Measurements from ENCODE around the gene ARHGAP26.
A peak's percentile ranks its signal among the peaks of the same experiment; 100 is the strongest.

ARHGAP26 gene

GRCh38 chr5:142816531-142817430, 46.6 kb downstream of the ARHGAP26 start:
- DNase-seq, result no peak

DNA sequence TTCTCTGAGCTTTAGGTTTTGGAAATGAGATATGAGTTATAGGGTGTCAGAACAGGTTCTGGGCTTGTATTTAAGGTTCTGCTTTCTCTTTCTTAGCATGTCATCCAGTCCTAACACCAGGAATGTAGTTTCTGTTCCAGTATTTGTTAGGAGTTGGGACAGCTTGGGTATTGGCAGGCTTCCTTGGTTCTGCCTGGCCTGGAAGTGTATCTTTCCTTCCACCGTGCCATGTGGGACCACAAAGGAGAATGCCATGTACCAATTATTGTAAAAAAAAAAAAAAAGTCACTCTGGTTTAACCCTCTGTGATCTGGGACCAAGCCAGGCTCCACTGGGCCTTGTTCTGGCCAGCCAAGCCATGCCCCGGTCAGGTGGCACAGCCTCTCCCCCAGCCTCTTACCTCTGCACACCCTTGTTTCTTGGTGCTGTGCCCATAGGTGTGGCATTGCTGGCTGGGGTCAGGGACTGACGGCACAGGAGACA, 47.8 kb downstream of the ARHGAP26 start:
- no peak for DNase-seq

GRCh38 chr5:142819292-142819691, 49.1 kb downstream of the ARHGAP26 start:
- no peak for DNase-seq

- DNase-seq, result no peak
Observed at GRCh38 chr5:142819825-142820224, 49.6 kb downstream of the ARHGAP26 start.

DNA sequence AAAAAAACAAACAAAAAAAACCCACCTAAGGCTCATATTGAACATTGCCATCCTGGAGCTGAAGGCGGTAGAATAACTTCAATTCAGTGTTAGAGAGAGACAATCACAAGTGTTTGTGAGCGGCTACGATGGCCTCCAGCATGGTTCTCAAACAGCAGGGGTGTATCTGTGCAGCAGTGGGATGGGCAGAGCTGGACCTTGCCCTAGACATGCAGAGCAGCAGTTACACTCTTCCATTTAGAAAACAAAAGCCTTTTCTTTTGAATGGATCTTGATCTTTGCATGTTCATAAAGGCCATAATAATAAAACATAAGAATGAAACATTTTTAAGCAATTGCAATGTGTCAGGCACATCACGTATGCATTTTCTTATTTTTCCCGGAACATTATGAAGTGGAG, 50.3 kb downstream of the ARHGAP26 start:
- DNase-seq, result no peak

DNA sequence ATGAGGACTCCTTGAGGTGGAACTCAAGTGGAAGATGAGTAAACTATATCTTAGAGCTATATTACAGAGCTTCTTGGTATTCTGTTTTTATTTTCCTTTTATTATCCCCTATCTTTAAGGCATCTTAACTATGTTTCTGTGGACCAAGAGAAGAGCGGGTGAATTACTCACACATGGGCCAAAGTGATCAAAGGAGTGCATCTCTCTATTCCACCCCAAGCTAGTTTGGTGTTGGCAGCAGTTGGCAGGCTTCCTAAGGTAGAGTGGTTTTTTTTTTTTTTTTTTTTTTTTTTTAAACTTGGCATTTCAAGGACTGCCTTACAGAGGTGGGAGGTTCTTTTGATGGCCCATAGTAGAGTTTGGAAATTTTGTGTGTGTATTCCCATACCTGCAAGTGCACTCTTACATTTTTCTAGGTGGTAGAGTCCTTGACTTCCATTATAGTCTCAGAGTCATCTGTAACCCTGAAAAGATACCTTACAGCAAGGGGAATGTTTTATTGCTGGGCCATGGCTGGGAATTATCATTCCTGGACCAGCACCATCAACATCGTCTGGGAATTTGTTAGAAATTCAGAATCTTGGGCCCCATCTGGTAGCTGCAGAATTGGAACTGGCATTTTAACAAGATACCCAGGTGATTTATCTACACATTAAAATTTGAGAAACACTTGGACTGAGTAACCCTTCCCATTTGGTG, 51.0 kb downstream of the ARHGAP26 start:
- DNase-seq, result no peak

GRCh38 chr5:142821733-142822487, 51.7 kb downstream of the ARHGAP26 start:
- DNase-seq, result peak; percentile 17

GRCh38 chr5:142823126-142823525, 52.9 kb downstream of the ARHGAP26 start:
- DNase-seq, result no peak

DNA sequence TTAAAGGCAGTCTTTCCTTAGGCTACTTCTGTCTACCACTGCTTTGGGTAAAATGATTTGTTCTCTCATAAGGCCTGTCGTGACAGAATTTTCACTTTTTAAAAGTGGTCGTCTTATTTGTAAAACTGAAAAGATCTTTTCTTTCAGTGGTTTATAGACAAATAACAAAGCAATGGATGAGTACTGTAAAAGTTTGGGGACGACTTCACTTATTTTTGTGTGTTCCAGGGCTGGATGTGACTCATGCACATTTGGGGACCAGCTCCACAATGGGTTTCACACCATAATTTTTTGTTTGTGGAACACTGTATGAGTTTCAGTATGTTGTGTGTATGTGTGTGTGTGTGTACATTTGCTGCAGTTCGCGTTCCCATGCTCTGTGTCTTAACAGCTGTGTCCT, 53.6 kb downstream of the ARHGAP26 start:
- DNase-seq, result no peak

GRCh38 chr5:142824391-142824790, 54.2 kb downstream of the ARHGAP26 start:
- DNase-seq, result no peak

DNA sequence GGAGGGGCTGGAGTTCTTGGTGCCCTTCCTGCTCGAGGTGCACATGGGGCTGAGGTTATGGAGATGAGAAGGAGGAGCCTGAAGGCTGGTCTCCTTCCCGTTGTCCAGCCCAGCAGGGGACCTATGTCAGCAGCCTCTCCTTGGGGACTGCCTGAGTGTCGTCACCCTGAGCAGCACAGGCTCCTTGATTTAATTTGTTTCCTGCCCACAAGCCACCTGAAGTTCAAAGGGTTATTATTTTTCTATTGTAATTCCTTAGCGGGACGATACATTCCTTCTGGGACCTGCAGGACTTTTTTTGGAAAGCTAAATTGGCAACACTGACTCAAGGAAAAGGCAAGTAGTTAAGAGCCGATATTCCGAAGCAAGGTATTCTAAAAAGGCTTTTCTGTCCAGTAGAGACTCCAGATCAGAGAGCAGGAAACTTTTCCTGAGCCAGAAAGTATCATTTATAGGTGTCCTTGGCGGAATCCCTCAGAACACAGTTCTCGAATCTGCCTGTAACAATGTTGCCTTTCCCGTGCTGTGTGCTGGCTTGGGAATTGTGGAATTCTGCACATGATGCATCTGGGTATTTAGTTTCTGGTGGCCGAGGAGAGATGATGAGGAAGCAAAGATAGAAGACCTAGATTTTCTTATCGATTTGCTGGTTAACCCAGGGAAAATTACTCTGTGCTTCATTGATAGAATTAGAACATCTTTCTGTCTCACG, 55.4 kb downstream of the ARHGAP26 start:
- no peak for DNase-seq

- no peak for DNase-seq
Observed at GRCh38 chr5:142826093-142826492, 55.9 kb downstream of the ARHGAP26 start.

GRCh38 chr5:142826741-142827492, 56.7 kb downstream of the ARHGAP26 start:
- peak; percentile 37 for DNase-seq

- DNase-seq, result no peak
Observed at GRCh38 chr5:142827934-142828576, 57.9 kb downstream of the ARHGAP26 start.

- DNase-seq, result no peak
Observed at GRCh38 chr5:142828797-142829535, 58.8 kb downstream of the ARHGAP26 start.

- DNase-seq, result no peak
Observed at GRCh38 chr5:142829801-142830220, 59.6 kb downstream of the ARHGAP26 start.

DNA sequence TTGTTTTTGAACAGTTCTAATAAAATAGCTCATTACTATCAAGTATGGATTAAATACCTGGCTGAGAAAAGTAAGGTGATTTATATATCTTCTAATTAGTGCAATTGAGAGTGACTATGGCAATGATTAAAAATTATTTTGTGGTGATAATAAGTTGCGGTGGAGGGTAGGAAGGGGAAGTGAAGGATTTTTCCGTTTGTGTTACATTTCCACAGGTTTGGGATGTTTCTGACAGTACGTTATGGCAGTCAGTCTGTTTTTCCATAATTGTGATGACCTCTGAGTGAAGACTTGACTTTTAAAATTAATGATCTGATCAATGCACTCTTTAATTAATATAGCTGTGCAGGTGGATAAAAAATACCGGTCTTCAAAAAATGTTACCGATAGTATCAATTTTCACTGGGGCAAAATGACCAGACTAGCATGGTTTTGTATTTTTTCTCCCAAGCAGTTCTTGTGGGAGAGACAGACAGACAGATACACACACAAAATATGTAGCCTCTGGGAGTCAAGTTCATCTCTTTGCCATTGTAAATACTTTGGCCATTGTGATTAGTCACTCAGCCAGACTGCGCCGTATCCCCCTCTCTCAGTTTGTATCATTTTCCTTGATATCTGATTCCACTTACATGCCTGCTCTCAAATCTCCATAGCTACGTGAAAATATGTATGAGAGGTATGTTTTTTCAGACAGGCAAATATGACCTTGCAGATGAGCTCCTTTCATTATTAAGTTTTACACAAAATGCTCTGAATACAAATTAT, 60.2 kb downstream of the ARHGAP26 start:
- DNase-seq, result no peak

DNA sequence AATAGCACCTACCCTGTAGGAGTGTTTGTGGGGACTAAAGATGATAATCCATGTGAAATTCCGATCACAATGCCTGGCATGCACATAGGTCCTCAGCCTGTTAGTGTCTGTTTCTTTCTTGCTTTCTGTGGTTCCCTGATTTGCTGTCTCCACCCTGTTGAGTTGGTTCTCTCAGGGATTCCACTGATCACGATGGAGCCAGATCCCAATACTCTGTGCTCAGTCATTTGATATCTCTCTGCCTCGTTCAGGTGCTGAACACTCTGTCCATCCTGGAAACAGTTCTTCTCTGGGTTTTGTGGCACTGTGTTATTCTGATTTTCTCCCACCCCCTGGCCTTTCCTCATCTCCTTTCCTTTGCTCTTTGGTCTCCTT, 60.8 kb downstream of the ARHGAP26 start:
- no peak for DNase-seq

GRCh38 chr5:142832263-142832662, 62.1 kb downstream of the ARHGAP26 start:
- DNase-seq, result no peak

Measured in CD4-positive, alpha-beta T cell treated with Interleukin-17A for 4 hours (primary cell).